ENCODE measurements around the gene MYL7. TPM values are rescaled to one million over a fixed set of nuclear protein-coding genes. Genes with fewer than 3 reads are reported as not detected.
"Not testable (repeated sequence)": the region's sequence is repeated elsewhere in the genome, so short reads cannot be mapped to it uniquely, and the experiment has no call there.

Gene MYL7
- total RNA-seq, 1 donor from 2014 or later: not detected

GRCh38 chr7:44172352-44172751, 31.2 kb upstream of the MYL7 start:
- DNase-seq (ENCODE audit: low read depth in 2 of 2): no peak

GRCh38 chr7:44171901-44172300, 30.8 kb upstream of the MYL7 start:
- not testable (repeated sequence) for DNase-seq (ENCODE audit: low read depth in 2 of 2)

GRCh38 chr7:44167920-44168319, 26.8 kb upstream of the MYL7 start:
- no peak for DNase-seq (ENCODE audit: low read depth in 2 of 2)

- DNase-seq (ENCODE audit: low read depth in 2 of 2): no peak
Observed at GRCh38 chr7:44163591-44163990, 22.5 kb upstream of the MYL7 start.

- no peak for DNase-seq (ENCODE audit: low read depth in 2 of 2)
Observed at GRCh38 chr7:44162785-44163395, 21.8 kb upstream of the MYL7 start.

GRCh38 chr7:44162179-44162578, 21.0 kb upstream of the MYL7 start:
- DNase-seq (ENCODE audit: low read depth in 2 of 2): no peak

GRCh38 chr7:44161371-44161770, 20.2 kb upstream of the MYL7 start:
- no peak for DNase-seq (ENCODE audit: low read depth in 2 of 2)

GRCh38 chr7:44159824-44160630, 18.9 kb upstream of the MYL7 start:
- DNase-seq (ENCODE audit: low read depth in 2 of 2): no peak

GRCh38 chr7:44158873-44159631, 17.9 kb upstream of the MYL7 start:
- no peak for DNase-seq (ENCODE audit: low read depth in 2 of 2)

GRCh38 chr7:44158096-44158872, 17.2 kb upstream of the MYL7 start:
- no peak for DNase-seq (ENCODE audit: low read depth in 2 of 2)

GRCh38 chr7:44157116-44158080, 16.3 kb upstream of the MYL7 start:
- no peak for DNase-seq (ENCODE audit: low read depth in 2 of 2)

GRCh38 chr7:44156453-44157010, 15.4 kb upstream of the MYL7 start:
- no peak for DNase-seq (ENCODE audit: low read depth in 2 of 2)

GRCh38 chr7:44155191-44156185, 14.4 kb upstream of the MYL7 start:
- no peak for DNase-seq (ENCODE audit: low read depth in 2 of 2)

GRCh38 chr7:44154703-44155102, 13.6 kb upstream of the MYL7 start:
- DNase-seq (ENCODE audit: low read depth in 2 of 2): no peak

- no peak for DNase-seq (ENCODE audit: low read depth in 2 of 2)
Observed at GRCh38 chr7:44153948-44154335, 12.8 kb upstream of the MYL7 start.

GRCh38 chr7:44152971-44153947, 12.1 kb upstream of the MYL7 start:
- DNase-seq (ENCODE audit: low read depth in 2 of 2): no peak

GRCh38 chr7:44151956-44152355, 10.8 kb upstream of the MYL7 start:
- no peak for DNase-seq (ENCODE audit: low read depth in 2 of 2)
